ENCODE data around the gene UBL4A. TPM values are rescaled to one million over a fixed set of nuclear protein-coding genes. Genes with fewer than 3 reads are reported as not detected.

The UBL4A gene
- total and polyA plus RNA-seq, 9 of the 15 experiments (the other 6 are each of a cell fraction or from before 2014, with no cell fraction given): 15.2 to 140 (median 100) TPM

DNA sequence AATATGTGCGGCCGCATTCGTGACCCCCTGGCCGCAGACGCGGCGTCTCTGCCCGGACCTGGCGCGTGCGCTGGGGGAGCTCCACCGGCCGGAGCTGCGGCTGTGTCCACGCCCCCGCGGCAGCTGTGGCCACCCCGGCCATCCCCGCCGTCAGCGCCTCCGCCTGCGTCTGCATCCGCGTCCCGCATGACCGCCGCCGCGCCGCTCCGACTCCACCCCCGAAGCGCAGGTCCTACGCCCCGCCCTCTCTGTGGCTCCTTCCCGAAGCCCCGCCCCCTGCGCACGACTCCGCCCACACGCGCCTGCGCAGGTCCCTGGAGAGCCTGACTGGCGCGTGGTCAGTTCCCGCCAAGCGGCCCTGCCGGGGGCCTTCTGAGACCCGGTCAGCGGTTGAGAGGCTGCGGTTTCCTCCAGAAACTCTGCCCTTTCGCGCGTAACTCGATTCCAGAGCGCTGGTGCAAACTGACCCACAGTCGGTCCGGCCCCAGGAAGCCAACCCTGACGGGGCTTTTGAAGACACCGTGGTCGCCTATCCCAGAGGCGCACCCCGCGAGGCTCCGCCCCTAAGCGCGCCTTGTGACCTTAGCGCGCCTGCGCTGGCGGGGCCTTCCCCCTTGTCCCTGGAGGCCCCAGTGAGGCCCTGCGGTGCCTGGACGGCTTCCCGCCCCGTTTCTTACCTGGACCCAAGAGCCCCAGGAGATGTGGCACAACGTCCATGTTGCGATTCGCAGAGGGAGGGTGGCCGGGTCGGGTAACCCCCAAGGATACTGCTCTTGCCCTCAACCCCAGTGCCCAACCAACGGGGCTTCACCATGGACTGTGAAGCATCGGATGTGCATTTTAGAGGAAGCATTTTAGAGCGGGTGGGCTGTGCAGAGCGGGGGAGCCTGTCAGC, 7.4 kb downstream of the UBL4A start, which contains the start of gene LAGE3 (continued):
- TF ChIP-seq GATAD2B (IDR thresholded peaks at IDR 0.05; ENCODE audit: borderline replicate concordance) (peak; percentile 59; the same call in 1 of the 2 replicates), GMEB1 (CRISPR knock-in tag; IDR thresholded peaks at IDR 0.05) (peak; percentile 79), TBP (optimal IDR thresholded peaks at IDR 0.05; ENCODE audit: low read depth, low read length) (peak; percentile 57), MYC (IDR thresholded peaks at IDR 0.05; ENCODE audit: low read depth, low read length) (peak; percentile 96), MYC (CRISPR knock-in tag; IDR thresholded peaks at IDR 0.05; ENCODE audit: borderline replicate concordance, low read depth) (no peak; the same call in 1 of the 2 replicates), RBM22 (IDR thresholded peaks at IDR 0.05; ENCODE audit: low read depth, low read length, poor library complexity, severe bottlenecking) (peak; percentile 62), POLR2G (IDR thresholded peaks at IDR 0.05; ENCODE audit: low read depth, low read length) (peak; percentile 93), MNT (conservative IDR thresholded peaks at IDR 0.05) (peak; percentile 97 to 98), HNRNPK (IDR thresholded peaks at IDR 0.05; ENCODE audit: low read depth, low read length, poor library complexity, severe bottlenecking) (peak; percentile 62), MGA (IDR thresholded peaks at IDR 0.05) (peak; percentile 100), CTBP1 (IDR thresholded peaks at IDR 0.05; ENCODE audit: borderline replicate concordance) (peak; percentile 84)
